Measurements from ENCODE around the gene PIAS3. TPM values are rescaled to one million over a fixed set of nuclear protein-coding genes. Genes with fewer than 3 reads are reported as not detected.

The PIAS3 gene
- total and polyA plus RNA-seq, 2 experiments from 2014 or later: 35.7 to 45.4 TPM

DNA sequence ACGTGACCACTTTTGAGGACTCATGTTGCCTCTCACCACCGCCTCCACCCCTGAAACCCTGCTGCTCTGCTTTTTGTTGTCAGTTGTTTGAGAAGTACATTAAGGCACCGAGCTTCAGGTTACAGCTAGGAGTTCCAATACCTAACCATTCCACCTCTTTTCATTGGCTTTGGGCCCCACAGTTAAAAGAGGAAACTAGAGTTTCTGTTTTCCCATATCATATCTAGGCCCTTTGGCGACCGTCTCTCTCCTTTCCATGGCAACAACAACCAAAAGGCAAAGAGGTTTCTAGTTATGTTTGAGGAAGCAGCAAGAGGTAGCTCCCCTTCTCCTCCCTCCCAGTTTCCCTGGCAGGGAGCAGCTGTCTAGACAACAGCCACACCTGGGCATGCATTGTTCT, 20.9 kb upstream of the PIAS3 start:
- Histone ChIP-seq H3K4me2 (peak overlapping the region; percentile 29), H4K20me1 (replicated peaks; ENCODE audit: insufficient read depth) (no peaks in the 10 kb centered on the region), H3K4me3 (peak overlapping the region; percentile 16; the same call in 1 of the 2 replicates), H3K27me3 (ENCODE audit: insufficient read depth) (peaks cover 15% of the 10 kb centered on the region), H3K27ac (ENCODE audit: low read depth) (no peak overlapping the region), H3K79me2 (replicated peaks; ENCODE audit: insufficient read depth) (no peaks in the 10 kb centered on the region), H3K9me2 (ENCODE audit: insufficient read depth) (no peaks in the 10 kb centered on the region), H3K36me3 (ENCODE audit: insufficient read depth) (no peaks in the 10 kb centered on the region), H3F3A (replicated peaks; ENCODE audit: low read depth) (0 out of 2 replicates have a peak, but pooled peaks cover 2% of the 10 kb centered on the region), H3K4me1 (ENCODE audit: insufficient read depth) (peaks cover 12% of the 10 kb centered on the region), H2AFZ (peak overlapping the region; percentile 90)
- H3K36me3 Mint-ChIP-seq (ENCODE audit: low read depth): no peaks in the 10 kb centered on the region
- DNase-seq (ENCODE audit: low spot score): peak; percentile 16
- no peaks in the 10 kb centered on the region for H3K9me3 Mint-ChIP-seq
- peak; percentile 80 for ATAC-seq
- peaks cover 10% of the 10 kb centered on the region for H3K27me3 Mint-ChIP-seq (ENCODE audit: insufficient read depth, low read depth, poor library complexity)
- H3K4me3 Mint-ChIP-seq: peak overlapping the region; percentile 6; the same call in 1 of the 3 replicates
- H3K27ac Mint-ChIP-seq: no peak overlapping the region
- peaks cover 20% of the 10 kb centered on the region for H3K4me1 Mint-ChIP-seq
- TF ChIP-seq, protein P1, sequence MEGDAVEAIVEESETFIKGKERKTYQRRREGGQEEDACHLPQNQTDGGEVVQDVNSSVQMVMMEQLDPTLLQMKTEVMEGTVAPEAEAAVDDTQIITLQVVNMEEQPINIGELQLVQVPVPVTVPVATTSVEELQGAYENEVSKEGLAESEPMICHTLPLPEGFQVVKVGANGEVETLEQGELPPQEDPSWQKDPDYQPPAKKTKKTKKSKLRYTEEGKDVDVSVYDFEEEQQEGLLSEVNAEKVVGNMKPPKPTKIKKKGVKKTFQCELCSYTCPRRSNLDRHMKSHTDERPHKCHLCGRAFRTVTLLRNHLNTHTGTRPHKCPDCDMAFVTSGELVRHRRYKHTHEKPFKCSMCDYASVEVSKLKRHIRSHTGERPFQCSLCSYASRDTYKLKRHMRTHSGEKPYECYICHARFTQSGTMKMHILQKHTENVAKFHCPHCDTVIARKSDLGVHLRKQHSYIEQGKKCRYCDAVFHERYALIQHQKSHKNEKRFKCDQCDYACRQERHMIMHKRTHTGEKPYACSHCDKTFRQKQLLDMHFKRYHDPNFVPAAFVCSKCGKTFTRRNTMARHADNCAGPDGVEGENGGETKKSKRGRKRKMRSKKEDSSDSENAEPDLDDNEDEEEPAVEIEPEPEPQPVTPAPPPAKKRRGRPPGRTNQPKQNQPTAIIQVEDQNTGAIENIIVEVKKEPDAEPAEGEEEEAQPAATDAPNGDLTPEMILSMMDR (conservative IDR thresholded peaks at IDR 0.05; ENCODE audit: low read depth in 2 of 2): no peak
- no peak for TF ChIP-seq ZNF114 (CRISPR knock-in tag; IDR thresholded peaks at IDR 0.05)
- no peak for TF ChIP-seq STAT1 (IDR thresholded peaks at IDR 0.05; ENCODE audit: unreplicated experiment)
- no peak for TF ChIP-seq NANOG (IDR thresholded peaks at IDR 0.05; ENCODE audit: borderline replicate concordance)
- TF ChIP-seq, protein P2, sequence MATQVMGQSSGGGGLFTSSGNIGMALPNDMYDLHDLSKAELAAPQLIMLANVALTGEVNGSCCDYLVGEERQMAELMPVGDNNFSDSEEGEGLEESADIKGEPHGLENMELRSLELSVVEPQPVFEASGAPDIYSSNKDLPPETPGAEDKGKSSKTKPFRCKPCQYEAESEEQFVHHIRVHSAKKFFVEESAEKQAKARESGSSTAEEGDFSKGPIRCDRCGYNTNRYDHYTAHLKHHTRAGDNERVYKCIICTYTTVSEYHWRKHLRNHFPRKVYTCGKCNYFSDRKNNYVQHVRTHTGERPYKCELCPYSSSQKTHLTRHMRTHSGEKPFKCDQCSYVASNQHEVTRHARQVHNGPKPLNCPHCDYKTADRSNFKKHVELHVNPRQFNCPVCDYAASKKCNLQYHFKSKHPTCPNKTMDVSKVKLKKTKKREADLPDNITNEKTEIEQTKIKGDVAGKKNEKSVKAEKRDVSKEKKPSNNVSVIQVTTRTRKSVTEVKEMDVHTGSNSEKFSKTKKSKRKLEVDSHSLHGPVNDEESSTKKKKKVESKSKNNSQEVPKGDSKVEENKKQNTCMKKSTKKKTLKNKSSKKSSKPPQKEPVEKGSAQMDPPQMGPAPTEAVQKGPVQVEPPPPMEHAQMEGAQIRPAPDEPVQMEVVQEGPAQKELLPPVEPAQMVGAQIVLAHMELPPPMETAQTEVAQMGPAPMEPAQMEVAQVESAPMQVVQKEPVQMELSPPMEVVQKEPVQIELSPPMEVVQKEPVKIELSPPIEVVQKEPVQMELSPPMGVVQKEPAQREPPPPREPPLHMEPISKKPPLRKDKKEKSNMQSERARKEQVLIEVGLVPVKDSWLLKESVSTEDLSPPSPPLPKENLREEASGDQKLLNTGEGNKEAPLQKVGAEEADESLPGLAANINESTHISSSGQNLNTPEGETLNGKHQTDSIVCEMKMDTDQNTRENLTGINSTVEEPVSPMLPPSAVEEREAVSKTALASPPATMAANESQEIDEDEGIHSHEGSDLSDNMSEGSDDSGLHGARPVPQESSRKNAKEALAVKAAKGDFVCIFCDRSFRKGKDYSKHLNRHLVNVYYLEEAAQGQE (IDR thresholded peaks at IDR 0.05; ENCODE audit: unreplicated experiment): no peak
- TF ChIP-seq, protein P3, sequence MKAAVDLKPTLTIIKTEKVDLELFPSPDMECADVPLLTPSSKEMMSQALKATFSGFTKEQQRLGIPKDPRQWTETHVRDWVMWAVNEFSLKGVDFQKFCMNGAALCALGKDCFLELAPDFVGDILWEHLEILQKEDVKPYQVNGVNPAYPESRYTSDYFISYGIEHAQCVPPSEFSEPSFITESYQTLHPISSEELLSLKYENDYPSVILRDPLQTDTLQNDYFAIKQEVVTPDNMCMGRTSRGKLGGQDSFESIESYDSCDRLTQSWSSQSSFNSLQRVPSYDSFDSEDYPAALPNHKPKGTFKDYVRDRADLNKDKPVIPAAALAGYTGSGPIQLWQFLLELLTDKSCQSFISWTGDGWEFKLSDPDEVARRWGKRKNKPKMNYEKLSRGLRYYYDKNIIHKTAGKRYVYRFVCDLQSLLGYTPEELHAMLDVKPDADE (IDR thresholded peaks at IDR 0.05): no peak
- TF ChIP-seq EZH2phosphoT487 (IDR thresholded peaks at IDR 0.05; ENCODE audit: unreplicated experiment): no peak

DNA sequence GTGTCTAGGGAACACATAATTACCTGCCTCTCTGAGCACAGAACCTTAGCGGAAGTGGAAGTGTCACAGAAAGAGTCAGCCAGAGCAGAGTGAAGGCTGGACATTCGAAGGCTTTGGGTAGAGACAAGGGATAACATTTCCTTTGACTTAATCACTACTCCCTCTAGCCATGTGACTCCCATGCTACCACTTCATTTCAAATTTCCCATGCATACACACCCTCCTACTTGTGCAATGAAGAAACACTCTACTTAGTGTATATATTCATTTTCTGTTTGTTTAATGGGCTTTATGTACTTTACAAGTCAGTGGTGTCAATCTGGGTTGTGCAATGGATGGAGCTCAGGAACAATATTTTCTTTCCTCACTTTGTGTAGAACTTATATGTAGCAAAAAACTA, 19.8 kb upstream of the PIAS3 start:
- no peak overlapping the region for H3K4me3 Mint-ChIP-seq
- H3K4me2 ChIP-seq: no peak overlapping the region
- H3F3A ChIP-seq (replicated peaks; ENCODE audit: low read depth): 0 out of 2 replicates have a peak, but pooled peaks cover 2% of the 10 kb centered on the region
- no peak for DNase-seq (ENCODE audit: low spot score)
- no peak overlapping the region for H3K4me3 ChIP-seq
- no peaks in the 10 kb centered on the region for H4K20me1 ChIP-seq (replicated peaks; ENCODE audit: insufficient read depth)
- no peaks in the 10 kb centered on the region for H3K79me2 ChIP-seq (replicated peaks; ENCODE audit: insufficient read depth)
- H3K36me3 Mint-ChIP-seq (ENCODE audit: low read depth): no peaks in the 10 kb centered on the region
- H3K4me1 ChIP-seq (ENCODE audit: insufficient read depth): peaks cover 12% of the 10 kb centered on the region
- peaks cover 12% of the 10 kb centered on the region for H3K27me3 ChIP-seq (ENCODE audit: insufficient read depth)
- H3K9me2 ChIP-seq (ENCODE audit: insufficient read depth): no peaks in the 10 kb centered on the region
- peaks cover 7% of the 10 kb centered on the region for H3K27me3 Mint-ChIP-seq (ENCODE audit: insufficient read depth, low read depth, poor library complexity)
- H2AFZ ChIP-seq: no peak overlapping the region
- H3K27ac Mint-ChIP-seq: no peak overlapping the region
- no peaks in the 10 kb centered on the region for H3K36me3 ChIP-seq (ENCODE audit: insufficient read depth)
- no peak overlapping the region for H3K27ac ChIP-seq (ENCODE audit: low read depth)
- H3K9me3 Mint-ChIP-seq: no peaks in the 10 kb centered on the region
- ATAC-seq: no peak
- H3K4me1 Mint-ChIP-seq: peaks cover 20% of the 10 kb centered on the region
- TF ChIP-seq JUNB (IDR thresholded peaks at IDR 0.05; ENCODE audit: unreplicated experiment): no peak
- no peak for TF ChIP-seq CREB1 (CRISPR knock-in tag; IDR thresholded peaks at IDR 0.05; ENCODE audit: low read depth)
- no peak for TF ChIP-seq POLR2AphosphoS5 (IDR thresholded peaks at IDR 0.05; ENCODE audit: low read depth)
- no peak for TF ChIP-seq NANOG (IDR thresholded peaks at IDR 0.05; ENCODE audit: borderline replicate concordance)
- TF ChIP-seq ZNF114 (CRISPR knock-in tag; IDR thresholded peaks at IDR 0.05): no peak
- TF ChIP-seq, protein P1 (conservative IDR thresholded peaks at IDR 0.05; ENCODE audit: low read depth in 2 of 2): no peak
- TF ChIP-seq, protein P2 (IDR thresholded peaks at IDR 0.05; ENCODE audit: unreplicated experiment): no peak
- TF ChIP-seq EZH2 (IDR thresholded peaks at IDR 0.05; ENCODE audit: low read depth, unreplicated experiment): no peak
- TF ChIP-seq EZH2phosphoT487 (IDR thresholded peaks at IDR 0.05; ENCODE audit: unreplicated experiment): no peak
